Measurements from ENCODE around the gene EFCAB13.
"Not testable (repeated sequence)": the region's sequence is repeated elsewhere in the genome, so short reads cannot be mapped to it uniquely, and the experiment has no call there.

The EFCAB13 gene

GRCh38 chr17:47330548-47330947 is 6.8 kb downstream of the EFCAB13 start:
- DNase-seq (ENCODE audit: low read depth in 2 of 2) = no peak

GRCh38 chr17:47332287-47332686 is 8.5 kb downstream of the EFCAB13 start:
- DNase-seq (ENCODE audit: low read depth in 2 of 2) = no peak

GRCh38 chr17:47335101-47335936 is 11.6 kb downstream of the EFCAB13 start:
- DNase-seq (ENCODE audit: low read depth in 2 of 2) = no peak

GRCh38 chr17:47338026-47338425 is 14.3 kb downstream of the EFCAB13 start:
- DNase-seq (ENCODE audit: low read depth in 2 of 2) = no peak

- no peak for DNase-seq (ENCODE audit: low read depth in 2 of 2)
Observed at GRCh38 chr17:47352848-47353247, 29.1 kb downstream of the EFCAB13 start.

- DNase-seq (ENCODE audit: low read depth in 2 of 2) = no peak
Observed at GRCh38 chr17:47358652-47359051, 34.9 kb downstream of the EFCAB13 start.

GRCh38 chr17:47363171-47363570 is 39.4 kb downstream of the EFCAB13 start:
- no peak for DNase-seq (ENCODE audit: low read depth in 2 of 2)

- no peak for DNase-seq (ENCODE audit: low read depth in 2 of 2)
Observed at GRCh38 chr17:47367257-47367656, 43.5 kb downstream of the EFCAB13 start.

- no peak for DNase-seq (ENCODE audit: low read depth in 2 of 2)
Observed at GRCh38 chr17:47368262-47368661, 44.5 kb downstream of the EFCAB13 start.

GRCh38 chr17:47370899-47371298 is 47.1 kb downstream of the EFCAB13 start:
- DNase-seq (ENCODE audit: low read depth in 2 of 2) = not testable (repeated sequence)

GRCh38 chr17:47373002-47373401 is 49.2 kb downstream of the EFCAB13 start:
- no peak for DNase-seq (ENCODE audit: low read depth in 2 of 2)

- DNase-seq (ENCODE audit: low read depth in 2 of 2) = no peak
Observed at GRCh38 chr17:47376247-47376646, 52.5 kb downstream of the EFCAB13 start.

GRCh38 chr17:47388825-47389224 is 65.1 kb downstream of the EFCAB13 start:
- DNase-seq (ENCODE audit: low read depth in 2 of 2) = no peak

GRCh38 chr17:47397532-47398128 is 73.9 kb downstream of the EFCAB13 start:
- not testable (repeated sequence) for DNase-seq (ENCODE audit: low read depth in 2 of 2)

GRCh38 chr17:47400333-47400732 is 76.6 kb downstream of the EFCAB13 start:
- DNase-seq (ENCODE audit: low read depth in 2 of 2) = no peak

GRCh38 chr17:47401100-47401499 is 77.3 kb downstream of the EFCAB13 start:
- DNase-seq (ENCODE audit: low read depth in 2 of 2) = no peak

GRCh38 chr17:47404006-47404405 is 80.3 kb downstream of the EFCAB13 start:
- DNase-seq (ENCODE audit: low read depth in 2 of 2) = no peak

GRCh38 chr17:47404875-47405274 is 81.1 kb downstream of the EFCAB13 start:
- DNase-seq (ENCODE audit: low read depth in 2 of 2) = no peak

GRCh38 chr17:47413872-47414271 is 90.1 kb downstream of the EFCAB13 start:
- no peak for DNase-seq (ENCODE audit: low read depth in 2 of 2)

GRCh38 chr17:47414612-47415011 is 90.9 kb downstream of the EFCAB13 start:
- no peak for DNase-seq (ENCODE audit: low read depth in 2 of 2)

- peak in 1 of 2 donors; percentile 0 for DNase-seq (ENCODE audit: low read depth in 2 of 2)
Observed at GRCh38 chr17:47423406-47424295, 99.9 kb downstream of the EFCAB13 start.

GRCh38 chr17:47425233-47425632 is 101.5 kb downstream of the EFCAB13 start:
- DNase-seq (ENCODE audit: low read depth in 2 of 2) = not testable (repeated sequence)

Data from activated CD4-positive, alpha-beta T cell treated with anti-CD3 and anti-CD28 coated beads for 24 hours (primary cell).